Colonic mucosa (tissue), 4 donors: Measurements from ENCODE around the gene TRMT11. TPM values are rescaled to one million over a fixed set of nuclear protein-coding genes. Genes with fewer than 3 reads are reported as not detected.
"Not testable (repeated sequence)": the region's sequence is repeated elsewhere in the genome, so short reads cannot be mapped to it uniquely, and the experiment has no call there.

ENCODE experiments used
- DNase-seq: peaks from one replicate; pipeline ENCODE4 v3.0.0-alpha.2; 2020
- H3K27ac ChIP-seq: fragments of 200-600 bp; one replicate; pipeline ENCODE4 v1.8.0; 2021
- H3K27me3 ChIP-seq: fragments of 200-600 bp; one replicate; pipeline ENCODE4 v1.8.0; 2021
- H3K36me3 ChIP-seq: fragments of 200-600 bp; one replicate; pipeline ENCODE4 v1.8.0; 2021
- H3K4me1 ChIP-seq: fragments of 200-600 bp; one replicate; pipeline ENCODE4 v1.8.0; 2021; ENCODE audit warnings: mild to moderate bottlenecking
- H3K4me3 ChIP-seq: fragments of 200-600 bp; one replicate; pipeline ENCODE4 v1.8.0; 2021
- H3K9ac ChIP-seq, 2 donors: one replicate each; pipeline ENCODE4 v1.7.0; 2013; ENCODE audit warnings: control low read depth in 2 of 2, low read depth in 2 of 2, low read length in 2 of 2
- H3K9me3 ChIP-seq: fragments of 200-600 bp; one replicate; pipeline ENCODE4 v1.8.0; 2021
- CTCF ChIP-seq: fragments of 200-600 bp; IDR thresholded peaks from one replicate; pipeline ENCODE4 v1.8.0; 2022; ENCODE audit warnings: antibody characterized with exemption, mild to moderate bottlenecking
- intact Hi-C: fragments of 100-400 bp; cut with DNase I; formaldehyde crosslinking; loops from one replicate; pipeline ENCODE4 v1.14.1; 2022
- total RNA-seq, 2 donors: library from RNA; stranded (reverse); fragmentation: NEBNext Ultra II Directional in 1 of 2; extraction: Animal tissue kit (Norgen Biotek cat#: 25700) in 1 of 2; gene quantifications; one replicate each; pipeline ENCODE4 v1.2.1, GENCODE V29; 2021
- donor health status: healthy.
- donor health status: DM: no; HTN: no; CAD: no.
- donor health status: DM: no; HTN: no; CAD: no.

Gene TRMT11
- total RNA-seq, 2 donors from 2014 or later: 17.0 to 18.7 TPM

DNA sequence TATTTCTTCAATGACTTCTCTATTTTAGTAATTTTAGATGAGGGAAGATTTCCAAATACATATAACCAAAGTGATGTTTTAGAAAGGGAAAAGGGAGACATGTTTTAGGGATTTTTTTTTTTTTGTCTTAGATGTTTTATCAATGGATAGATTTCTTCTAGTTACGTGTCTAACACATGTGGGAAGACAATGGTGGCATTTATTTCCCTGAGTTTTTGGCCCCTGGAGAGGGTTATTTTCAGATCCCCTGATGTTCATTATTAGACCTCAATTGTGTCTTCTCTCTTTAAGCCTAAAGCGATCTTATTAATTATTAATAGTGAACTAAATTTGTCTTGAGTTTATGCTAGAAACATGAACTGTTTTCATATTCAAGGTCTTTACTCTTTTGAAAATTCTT, 30.3 kb downstream of the TRMT11 start:
- no peaks in the 10 kb centered on the region for H3K4me1 ChIP-seq
- no peak overlapping the region for H3K4me3 ChIP-seq
- H3K36me3 ChIP-seq: peaks cover 7% of the 10 kb centered on the region
- no peaks in the 10 kb centered on the region for H3K27me3 ChIP-seq
- H3K9me3 ChIP-seq: no peaks in the 10 kb centered on the region
- H3K27ac ChIP-seq: no peak overlapping the region
- intact Hi-C loops: no loop called here
- DNase-seq: no peak
- TF ChIP-seq CTCF: no peak
- no peak overlapping the region for H3K9ac ChIP-seq

GRCh38 chr6:126017668-126018067, 31.3 kb downstream of the TRMT11 start:
- H3K36me3 ChIP-seq: peaks cover 1% of the 10 kb centered on the region

GRCh38 chr6:126020305-126021050, 34.1 kb downstream of the TRMT11 start:
- DNase-seq: no peak
- no peak overlapping the region for H3K9ac ChIP-seq
- intact Hi-C loops: no loop called here
- no peaks in the 10 kb centered on the region for H3K9me3 ChIP-seq
- no peak overlapping the region for H3K27ac ChIP-seq
- H3K4me1 ChIP-seq: no peaks in the 10 kb centered on the region
- TF ChIP-seq CTCF: no peak
- no peak overlapping the region for H3K4me3 ChIP-seq
- no peaks in the 10 kb centered on the region for H3K27me3 ChIP-seq
- H3K36me3 ChIP-seq: no peaks in the 10 kb centered on the region

More at GRCh38 chr6:126017668-126018067, 31.3 kb downstream of the TRMT11 start:
- DNase-seq: no peak
- no peak for TF ChIP-seq CTCF
- Histone ChIP-seq H3K4me1 (no peaks in the 10 kb centered on the region), H3K27me3 (no peaks in the 10 kb centered on the region), H3K27ac (no peak overlapping the region), H3K4me3 (no peak overlapping the region), H3K9me3 (no peaks in the 10 kb centered on the region), H3K9ac (no peak overlapping the region)
- intact Hi-C loops: no loop called here

DNA sequence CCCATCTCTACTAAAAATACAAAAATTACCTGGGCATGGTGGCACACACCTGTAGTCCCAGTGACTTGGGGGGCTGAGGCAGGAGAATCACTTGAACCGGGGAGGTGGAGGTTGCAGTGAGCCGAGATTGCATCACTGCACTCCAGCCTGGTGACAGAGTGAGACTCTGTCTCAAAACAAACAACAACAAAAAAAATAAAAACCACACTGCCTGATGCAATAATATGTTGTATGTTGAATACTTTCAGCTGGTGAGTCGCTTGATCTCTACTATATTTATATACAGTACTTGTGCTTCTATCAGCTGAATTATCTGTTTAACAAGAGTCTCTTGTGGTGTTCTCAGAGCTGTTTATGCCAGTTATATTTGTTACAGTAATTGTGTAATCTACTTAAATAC, 37.1 kb downstream of the TRMT11 start:
- intact Hi-C loops, H3K27ac ChIP-seq, H3K9ac ChIP-seq, H3K36me3 ChIP-seq, DNase-seq, H3K9me3 ChIP-seq, H3K4me3 ChIP-seq, H3K4me1 ChIP-seq, H3K27me3 ChIP-seq: not testable (repeated sequence)

DNA sequence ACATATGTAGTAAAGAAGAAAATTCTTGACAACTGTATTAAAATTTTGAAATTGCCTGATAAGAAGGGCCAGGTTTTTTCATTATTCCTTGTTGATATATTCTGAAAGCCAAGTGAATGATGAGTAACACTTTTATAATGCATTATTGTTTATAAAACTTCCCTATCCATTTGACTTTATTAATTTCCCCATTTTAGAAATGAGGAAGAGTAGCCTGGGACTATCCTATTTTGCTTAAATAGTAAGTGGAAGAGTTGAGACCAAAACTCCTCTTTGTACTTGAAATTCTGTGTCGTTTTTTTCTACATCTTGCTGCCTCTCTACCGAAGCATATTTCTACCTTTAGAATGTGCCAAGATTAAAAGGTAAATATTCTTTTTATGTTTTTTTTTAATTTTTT, 39.7 kb downstream of the TRMT11 start:
- TF ChIP-seq CTCF: no peak
- no peak overlapping the region for H3K9ac ChIP-seq
- no peak overlapping the region for H3K4me3 ChIP-seq
- no peak overlapping the region for H3K27ac ChIP-seq
- no peaks in the 10 kb centered on the region for H3K4me1 ChIP-seq
- no peak for DNase-seq
- no peaks in the 10 kb centered on the region for H3K27me3 ChIP-seq
- no peaks in the 10 kb centered on the region for H3K9me3 ChIP-seq
- intact Hi-C loops: no loop called here
- H3K36me3 ChIP-seq: no peaks in the 10 kb centered on the region

GRCh38 chr6:126027601-126028000, 41.3 kb downstream of the TRMT11 start:
- Histone ChIP-seq H3K4me1 (no peaks in the 10 kb centered on the region), H3K9me3 (no peaks in the 10 kb centered on the region), H3K36me3 (no peaks in the 10 kb centered on the region), H3K27me3 (no peaks in the 10 kb centered on the region), H3K4me3 (no peak overlapping the region), H3K27ac (no peak overlapping the region), H3K9ac (no peak overlapping the region)
- DNase-seq: no peak
- intact Hi-C loops: no loop called here
- no peak for TF ChIP-seq CTCF
